Measurements from ENCODE around the gene CD8A.

GRCh38 chr2:86769838-86770237 is 20.9 kb downstream of the CD8A start:
- TF ChIP-seq POLR2AphosphoS5 (IDR thresholded peaks at IDR 0.05; ENCODE audit: borderline replicate concordance, low read depth, low read length) (no peak), EZH2 (IDR thresholded peaks at IDR 0.05) (no peak), FOXP2 (optimal IDR thresholded peaks at IDR 0.05; ENCODE audit: control extremely low read depth, extremely low read length, insufficient read depth) (no peak)
